Measurements from ENCODE around the gene DAAM1. TPM values are rescaled to one million over a fixed set of nuclear protein-coding genes. Genes with fewer than 3 reads are reported as not detected.

Gene DAAM1
- total RNA-seq, 2 donors from 2014 or later: 94.0 to 99.4 TPM

DNA sequence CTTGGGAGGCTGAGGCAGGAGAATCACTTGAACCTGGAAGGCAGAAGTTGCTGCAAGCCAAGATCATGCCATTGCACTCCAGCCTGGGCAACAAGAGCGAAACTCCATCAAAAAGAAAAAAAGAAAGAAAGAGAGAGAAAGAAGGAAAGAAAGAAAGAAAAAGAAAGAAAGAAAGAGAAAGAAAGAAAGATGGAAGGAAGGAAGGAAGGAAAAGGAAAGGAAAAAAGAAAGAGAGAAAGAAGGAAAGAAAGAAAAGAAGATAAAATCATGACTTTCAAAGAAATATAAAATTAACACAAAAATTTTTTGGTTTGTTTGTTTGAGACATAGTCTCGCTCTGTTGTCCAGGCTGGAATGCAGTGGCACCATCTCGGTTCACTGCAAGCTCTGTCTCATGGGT, 22.2 kb upstream of the DAAM1 start:
- Mint-ChIP-seq H3K4me1 (no peaks in the 10 kb centered on the region), H3K27ac (no peak overlapping the region), H3K9me3 (peaks cover 2% of the 10 kb centered on the region), H3K27me3 (ENCODE audit: insufficient read depth) (no peaks in the 10 kb centered on the region), H3K4me3 (no peak overlapping the region), H3K36me3 (ENCODE audit: low read depth) (no peaks in the 10 kb centered on the region)
- no peak for TF ChIP-seq CTCF (conservative IDR thresholded peaks at IDR 0.05)
- H3K9me3 ChIP-seq (ENCODE audit: control insufficient read depth, low read length): no peaks in the 10 kb centered on the region
- no peak for DNase-seq
- no peaks in the 10 kb centered on the region for H3K4me1 ChIP-seq (ENCODE audit: control insufficient read depth, insufficient read depth, low read length)
- no peak overlapping the region for H3K27ac ChIP-seq (ENCODE audit: low read depth, low read length)
- H3K4me3 ChIP-seq (ENCODE audit: low read length): no peak overlapping the region
- no peaks in the 10 kb centered on the region for H3K36me3 ChIP-seq (ENCODE audit: control insufficient read depth, insufficient read depth, low read length)
- H3K27me3 ChIP-seq (ENCODE audit: control insufficient read depth, insufficient read depth, low read length, poor library complexity, severe bottlenecking): no peaks in the 10 kb centered on the region
- no peak overlapping the region for H3K9ac ChIP-seq (ENCODE audit: extremely low read depth, low read length, poor library complexity, severe bottlenecking)
- 79 to 94% methylated on average over 3 of the region's 3 CpGs for WGBS, 2 experiments (ENCODE audit: insufficient coverage in 1 of 2, insufficient read length in 1 of 2)

GRCh38 chr14:59175404-59175803, 13.1 kb upstream of the DAAM1 start:
- no peak overlapping the region for H3K27ac ChIP-seq (ENCODE audit: low read depth, low read length)
- no peaks in the 10 kb centered on the region for H3K36me3 ChIP-seq (ENCODE audit: control insufficient read depth, insufficient read depth, low read length)
- TF ChIP-seq CTCF (conservative IDR thresholded peaks at IDR 0.05): no peak
- no peaks in the 10 kb centered on the region for H3K36me3 Mint-ChIP-seq (ENCODE audit: low read depth)
- H3K4me1 Mint-ChIP-seq: peaks cover 6% of the 10 kb centered on the region
- no peak overlapping the region for H3K27ac Mint-ChIP-seq
- 86 to 97% methylated on average over 2 to 3 of the region's 3 CpGs for WGBS, 2 experiments (ENCODE audit: insufficient coverage in 1 of 2, insufficient read length in 1 of 2)
- no peaks in the 10 kb centered on the region for H3K9me3 ChIP-seq (ENCODE audit: control insufficient read depth, low read length)
- H3K9ac ChIP-seq (ENCODE audit: extremely low read depth, low read length, poor library complexity, severe bottlenecking): no peak overlapping the region
- no peaks in the 10 kb centered on the region for H3K4me1 ChIP-seq (ENCODE audit: control insufficient read depth, insufficient read depth, low read length)
- DNase-seq: no peak
- no peaks in the 10 kb centered on the region for H3K27me3 ChIP-seq (ENCODE audit: control insufficient read depth, insufficient read depth, low read length, poor library complexity, severe bottlenecking)
- H3K9me3 Mint-ChIP-seq: no peaks in the 10 kb centered on the region
- H3K4me3 ChIP-seq (ENCODE audit: low read length): no peak overlapping the region
- H3K27me3 Mint-ChIP-seq (ENCODE audit: insufficient read depth): peaks cover 5% of the 10 kb centered on the region
- H3K4me3 Mint-ChIP-seq: no peak overlapping the region

DNA sequence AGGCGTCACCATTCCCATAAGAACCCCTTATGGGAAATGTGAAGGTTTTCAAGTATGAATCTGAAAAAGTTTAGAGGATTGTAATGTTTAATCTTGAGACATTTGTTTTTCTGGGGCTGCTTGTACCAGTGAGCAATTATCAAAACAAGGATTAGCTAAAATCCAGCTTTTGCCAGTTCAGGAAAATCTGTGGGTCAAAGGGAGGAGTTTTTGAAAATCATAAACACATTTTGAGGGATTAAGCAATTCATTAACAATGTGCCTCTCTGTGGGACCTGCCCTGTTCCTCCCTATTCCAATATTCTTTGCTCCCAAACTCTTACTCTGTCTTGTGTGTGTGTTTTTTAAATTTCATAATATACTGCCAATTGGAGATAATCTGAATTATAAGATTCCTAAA, 11.7 kb upstream of the DAAM1 start:
- H3K27ac ChIP-seq (ENCODE audit: low read depth, low read length): no peak overlapping the region
- H3K36me3 ChIP-seq (ENCODE audit: control insufficient read depth, insufficient read depth, low read length): no peaks in the 10 kb centered on the region
- no peaks in the 10 kb centered on the region for H3K27me3 ChIP-seq (ENCODE audit: control insufficient read depth, insufficient read depth, low read length, poor library complexity, severe bottlenecking)
- Mint-ChIP-seq H3K27me3 (ENCODE audit: insufficient read depth) (peaks cover 5% of the 10 kb centered on the region), H3K27ac (no peak overlapping the region), H3K4me3 (no peak overlapping the region), H3K36me3 (ENCODE audit: low read depth) (no peaks in the 10 kb centered on the region), H3K9me3 (no peaks in the 10 kb centered on the region), H3K4me1 (peaks cover 6% of the 10 kb centered on the region)
- no peak overlapping the region for H3K9ac ChIP-seq (ENCODE audit: extremely low read depth, low read length, poor library complexity, severe bottlenecking)
- 92% methylated on average over 1 of the region's 1 CpG; no CpG with 5 or more reads in 1 of the 2 experiments for WGBS, 2 experiments (ENCODE audit: insufficient coverage in 1 of 2, insufficient read length in 1 of 2)
- no peak for TF ChIP-seq CTCF (conservative IDR thresholded peaks at IDR 0.05)
- H3K4me3 ChIP-seq (ENCODE audit: low read length): no peak overlapping the region
- no peaks in the 10 kb centered on the region for H3K9me3 ChIP-seq (ENCODE audit: control insufficient read depth, low read length)
- H3K4me1 ChIP-seq (ENCODE audit: control insufficient read depth, insufficient read depth, low read length): no peaks in the 10 kb centered on the region
- no peak for DNase-seq

All from endodermal cell (in vitro differentiated cells).